Glutamatergic neuron (in vitro differentiated cells): ENCODE data around the gene TNFAIP8L1. TPM values are rescaled to one million over a fixed set of nuclear protein-coding genes. Genes with fewer than 3 reads are reported as not detected.

ENCODE experiments used
- DNase-seq: peaks from one replicate; pipeline ENCODE4 v3.0.0; 2022
- H3K27ac Mint-ChIP-seq: one replicate; pipeline ENCODE4 v1.8.0; 2020; ENCODE audit warnings: mild to moderate bottlenecking, mixed read lengths, inconsistent platforms; ENCODE audit not compliant: unreplicated experiment
- H3K27me3 Mint-ChIP-seq: one replicate; pipeline ENCODE4 v1.8.0; 2020; ENCODE audit warnings: mild to moderate bottlenecking, moderate library complexity, mixed read lengths, inconsistent platforms; ENCODE audit not compliant: unreplicated experiment
- H3K36me3 Mint-ChIP-seq: one replicate; pipeline ENCODE4 v1.8.0; 2020; ENCODE audit warnings: mild to moderate bottlenecking, mixed read lengths, inconsistent platforms; ENCODE audit not compliant: unreplicated experiment
- H3K4me1 Mint-ChIP-seq: one replicate; pipeline ENCODE4 v1.8.0; 2020; ENCODE audit warnings: mild to moderate bottlenecking, low read depth, mixed read lengths, inconsistent platforms; ENCODE audit not compliant: unreplicated experiment
- H3K4me3 Mint-ChIP-seq: one replicate; pipeline ENCODE4 v1.8.0; 2020; ENCODE audit warnings: mild to moderate bottlenecking, mixed read lengths, inconsistent platforms; ENCODE audit not compliant: unreplicated experiment
- H3K9me3 Mint-ChIP-seq: one replicate; pipeline ENCODE4 v1.8.0; 2020; ENCODE audit warnings: mild to moderate bottlenecking, moderate library complexity, mixed read lengths, inconsistent platforms; ENCODE audit not compliant: unreplicated experiment
- total RNA-seq: library from RNA; stranded (reverse); fragmentation: NEBNext Ultra II Directional; extraction: Animal tissue kit (Norgen Biotek cat#: 25700); gene quantifications from one replicate; pipeline ENCODE4 v1.2.1, GENCODE V29; 2021; ENCODE audit not compliant: unreplicated experiment
- TF ChIP-seq, protein P1 (sequence below): fragments of 200-600 bp; sonication (generic); IDR thresholded peaks from one replicate; pipeline ENCODE4 v1.5.0; 2021; ENCODE audit not compliant: partially characterized antibody, unreplicated experiment

Gene TNFAIP8L1
- total RNA-seq, 1 donor from 2014 or later, result 23.6 TPM

DNA sequence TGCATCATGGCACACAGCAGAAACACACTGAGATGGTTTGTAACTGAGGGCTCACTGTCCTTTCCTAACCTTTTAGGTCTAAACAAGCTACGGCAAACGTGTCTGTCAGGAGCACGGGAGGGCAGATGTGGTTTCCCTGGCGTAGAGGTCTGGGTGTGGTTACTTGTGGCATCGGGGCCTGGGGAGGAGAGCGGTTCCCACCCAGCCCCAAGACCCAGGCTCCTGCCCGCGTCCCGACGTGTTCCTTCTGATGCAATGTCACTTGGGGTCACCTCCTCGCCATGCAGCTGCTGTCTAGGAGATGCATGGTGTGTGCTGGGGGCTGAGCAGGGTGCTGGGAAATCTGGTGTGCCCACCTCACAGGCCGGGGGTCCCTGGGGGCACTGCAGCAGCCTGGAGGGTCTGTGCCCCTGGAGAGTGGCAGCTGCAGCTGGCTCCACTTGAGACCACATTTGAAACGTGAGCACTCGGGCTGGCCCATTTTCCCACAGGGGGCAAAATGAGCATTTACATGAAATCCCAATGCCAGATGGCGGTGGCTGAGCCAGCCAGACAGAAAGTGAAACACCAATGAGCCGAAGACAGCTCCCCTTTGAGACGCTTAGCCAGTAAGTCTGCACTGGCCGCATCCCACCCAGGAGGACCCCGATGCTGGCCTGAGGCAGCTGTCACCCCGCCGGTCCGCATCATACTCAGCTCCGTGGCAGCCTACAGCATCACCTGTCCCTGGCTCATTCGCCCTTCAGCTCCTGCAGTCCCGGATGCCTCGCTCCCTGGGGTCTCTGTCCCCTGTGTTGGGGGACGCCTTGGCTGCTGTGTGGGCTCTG lies 53.1 kb downstream of the TNFAIP8L1 start:
- Mint-ChIP-seq H3K27ac (peak overlapping the region; percentile 82), H3K36me3 (peaks cover 9% of the 10 kb centered on the region), H3K27me3 (peaks cover 9% of the 10 kb centered on the region), H3K4me1 (peaks cover 22% of the 10 kb centered on the region), H3K4me3 (peak overlapping the region; percentile 65), H3K9me3 (peaks cover 9% of the 10 kb centered on the region)
- peak; percentile 76 for DNase-seq
- TF ChIP-seq, protein P1, sequence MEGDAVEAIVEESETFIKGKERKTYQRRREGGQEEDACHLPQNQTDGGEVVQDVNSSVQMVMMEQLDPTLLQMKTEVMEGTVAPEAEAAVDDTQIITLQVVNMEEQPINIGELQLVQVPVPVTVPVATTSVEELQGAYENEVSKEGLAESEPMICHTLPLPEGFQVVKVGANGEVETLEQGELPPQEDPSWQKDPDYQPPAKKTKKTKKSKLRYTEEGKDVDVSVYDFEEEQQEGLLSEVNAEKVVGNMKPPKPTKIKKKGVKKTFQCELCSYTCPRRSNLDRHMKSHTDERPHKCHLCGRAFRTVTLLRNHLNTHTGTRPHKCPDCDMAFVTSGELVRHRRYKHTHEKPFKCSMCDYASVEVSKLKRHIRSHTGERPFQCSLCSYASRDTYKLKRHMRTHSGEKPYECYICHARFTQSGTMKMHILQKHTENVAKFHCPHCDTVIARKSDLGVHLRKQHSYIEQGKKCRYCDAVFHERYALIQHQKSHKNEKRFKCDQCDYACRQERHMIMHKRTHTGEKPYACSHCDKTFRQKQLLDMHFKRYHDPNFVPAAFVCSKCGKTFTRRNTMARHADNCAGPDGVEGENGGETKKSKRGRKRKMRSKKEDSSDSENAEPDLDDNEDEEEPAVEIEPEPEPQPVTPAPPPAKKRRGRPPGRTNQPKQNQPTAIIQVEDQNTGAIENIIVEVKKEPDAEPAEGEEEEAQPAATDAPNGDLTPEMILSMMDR, result no peak

DNA sequence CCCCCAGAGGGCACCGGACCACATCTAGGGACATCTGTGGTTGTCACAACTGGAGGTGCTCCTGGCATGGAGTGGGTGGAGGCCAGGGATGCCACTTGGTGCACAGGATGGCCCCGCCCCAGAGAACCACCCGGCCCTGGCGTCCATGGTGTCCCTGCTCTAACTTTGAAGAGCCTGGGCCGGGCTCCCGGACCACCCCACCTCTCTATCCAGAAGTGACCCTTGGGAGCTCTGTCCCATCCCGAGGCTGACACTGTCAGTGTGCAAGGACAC lies 53.7 kb downstream of the TNFAIP8L1 start:
- TF ChIP-seq, protein P1, result no peak
- DNase-seq, result no peak
- H3K4me1 Mint-ChIP-seq, result peaks cover 22% of the 10 kb centered on the region
- H3K27me3 Mint-ChIP-seq, result peaks cover 9% of the 10 kb centered on the region
- peak overlapping the region; percentile 72 for H3K27ac Mint-ChIP-seq
- H3K36me3 Mint-ChIP-seq, result peaks cover 9% of the 10 kb centered on the region
- H3K9me3 Mint-ChIP-seq, result peaks cover 9% of the 10 kb centered on the region
- H3K4me3 Mint-ChIP-seq, result peak overlapping the region; percentile 75

DNA sequence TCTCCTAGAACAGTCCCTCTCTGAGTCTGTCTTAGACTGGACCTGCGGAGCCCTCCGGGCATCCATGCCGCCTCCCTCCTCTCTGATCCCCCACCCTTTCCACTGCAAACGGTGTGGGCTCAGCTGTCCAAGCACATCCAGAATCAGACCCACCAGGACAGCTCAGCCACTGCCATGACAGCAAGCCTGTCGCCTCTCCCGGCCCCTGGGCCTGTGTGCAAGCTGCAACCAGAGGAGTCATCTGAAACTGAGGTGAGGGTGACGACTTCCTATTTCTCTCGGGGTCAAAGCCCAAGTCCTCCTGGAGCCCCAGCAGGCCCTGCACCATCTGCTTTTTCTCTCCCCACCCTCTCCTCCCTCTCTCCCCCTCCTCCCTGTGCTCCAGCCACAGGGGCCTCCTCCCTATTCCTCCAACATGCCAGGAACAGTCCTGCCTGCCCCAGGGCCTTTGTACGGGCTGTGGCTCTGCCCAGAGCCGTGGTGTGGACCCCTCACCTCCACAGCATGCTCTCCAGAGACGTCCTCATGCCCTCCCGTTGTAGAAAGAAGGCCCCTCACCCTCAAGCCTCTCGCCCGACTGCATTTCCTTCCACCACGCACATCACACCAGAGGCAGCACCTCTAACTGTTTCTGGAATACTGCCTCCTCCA lies 54.3 kb downstream of the TNFAIP8L1 start:
- TF ChIP-seq, protein P1, result no peak
- peak overlapping the region; percentile 75 for H3K4me3 Mint-ChIP-seq
- peaks cover 22% of the 10 kb centered on the region for H3K4me1 Mint-ChIP-seq
- DNase-seq, result no peak
- peaks cover 9% of the 10 kb centered on the region for H3K9me3 Mint-ChIP-seq
- H3K27me3 Mint-ChIP-seq, result peaks cover 7% of the 10 kb centered on the region
- H3K27ac Mint-ChIP-seq, result peak overlapping the region; percentile 75
- H3K36me3 Mint-ChIP-seq, result peaks cover 9% of the 10 kb centered on the region

DNA sequence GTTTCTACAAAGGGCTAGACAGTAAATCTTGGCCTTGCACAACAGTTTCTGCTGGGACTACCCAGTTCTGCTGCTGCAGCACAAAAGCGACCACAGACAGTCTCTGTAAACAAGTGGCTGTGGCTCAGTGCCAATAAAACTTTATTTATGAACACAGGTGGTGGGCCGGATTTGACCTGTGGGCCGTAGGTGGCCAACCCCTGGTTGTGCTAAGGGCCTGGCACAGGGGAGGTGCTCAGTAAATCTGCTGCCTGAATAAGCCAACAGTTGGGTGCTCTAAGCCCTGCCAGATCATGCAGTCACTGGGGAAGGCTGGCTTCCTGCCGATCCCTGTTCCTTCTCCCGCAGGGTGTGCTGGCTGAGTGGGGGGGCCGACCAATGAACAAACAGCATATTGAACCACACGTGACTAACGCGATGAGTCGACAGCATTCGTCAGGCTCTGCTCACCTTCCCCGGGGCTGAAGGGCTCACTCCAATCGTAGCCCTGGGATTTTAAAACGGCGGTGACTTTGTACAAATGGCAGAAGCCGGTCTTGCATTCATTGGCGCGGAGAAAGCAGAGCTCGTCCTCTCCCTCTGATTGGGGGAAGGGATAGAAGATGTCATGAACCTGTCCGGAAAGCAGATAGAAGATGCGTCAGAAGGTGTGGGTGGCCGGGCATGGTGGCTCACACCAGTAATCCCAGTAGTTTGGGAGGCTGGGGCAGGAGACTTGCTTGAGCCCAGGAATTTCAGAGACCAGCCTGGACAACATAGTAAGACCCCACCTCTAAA lies 55.1 kb downstream of the TNFAIP8L1 start:
- Mint-ChIP-seq H3K4me3 (no peak overlapping the region), H3K9me3 (peaks cover 9% of the 10 kb centered on the region), H3K36me3 (peaks cover 9% of the 10 kb centered on the region), H3K27ac (peak overlapping the region; percentile 75), H3K27me3 (peaks cover 7% of the 10 kb centered on the region), H3K4me1 (peaks cover 22% of the 10 kb centered on the region)
- TF ChIP-seq, protein P1, result no peak
- no peak for DNase-seq
